Measurements from ENCODE around the gene OXSR1.
"Not testable (repeated sequence)": the region's sequence is repeated elsewhere in the genome, so short reads cannot be mapped to it uniquely, and the experiment has no call there.

The OXSR1 gene

GRCh38 chr3:38278841-38279240 lies 113.5 kb downstream of the OXSR1 start:
- no peak overlapping the region for H3K9ac ChIP-seq (ENCODE audit: low read length)
- no peak overlapping the region for H3K4me3 ChIP-seq (ENCODE audit: low read length)
- no peak overlapping the region for H3K27ac ChIP-seq (ENCODE audit: low read depth, low read length)
- H3K4me1 ChIP-seq (ENCODE audit: control insufficient read depth, insufficient read depth, low read length) = no peaks in the 10 kb centered on the region
- no peaks in the 10 kb centered on the region for H3K27me3 ChIP-seq (ENCODE audit: control insufficient read depth, insufficient read depth, low read length)
- no peaks in the 10 kb centered on the region for H3K36me3 ChIP-seq (ENCODE audit: control insufficient read depth, insufficient read depth, low read length)

GRCh38 chr3:38281895-38282686 lies 116.8 kb downstream of the OXSR1 start, which contains the start of gene SLC22A14:
SLC22A14 (plus strand) TSS chr3:38282294; CDS start chr3:38306027, 23,733 bp downstream.
- H3K4me1 ChIP-seq (ENCODE audit: control insufficient read depth, insufficient read depth, low read length) = no peaks in the 10 kb centered on the region
- H3K27me3 ChIP-seq (ENCODE audit: control insufficient read depth, insufficient read depth, low read length) = no peaks in the 10 kb centered on the region
- no peak within 1 kb of the TSS for H3K4me3 ChIP-seq (ENCODE audit: low read length)
- no peak within 1 kb of the TSS for H3K27ac ChIP-seq (ENCODE audit: low read depth, low read length)
- no peaks in the 10 kb centered on the region for H3K36me3 ChIP-seq (ENCODE audit: control insufficient read depth, insufficient read depth, low read length)
- H3K9ac ChIP-seq (ENCODE audit: low read length) = no peak within 1 kb of the TSS

- Histone ChIP-seq H3K4me3 (ENCODE audit: low read length) (no peak overlapping the region), H3K27me3 (ENCODE audit: control insufficient read depth, insufficient read depth, low read length) (no peaks in the 10 kb centered on the region), H3K9ac (ENCODE audit: low read length) (no peak overlapping the region), H3K36me3 (ENCODE audit: control insufficient read depth, insufficient read depth, low read length) (no peaks in the 10 kb centered on the region), H3K27ac (ENCODE audit: low read depth, low read length) (no peak overlapping the region), H3K4me1 (ENCODE audit: control insufficient read depth, insufficient read depth, low read length) (no peaks in the 10 kb centered on the region)
These were observed 118.7 kb downstream of the OXSR1 start for GRCh38 chr3:38283810-38284755.

- H3K4me1 ChIP-seq (ENCODE audit: control insufficient read depth, insufficient read depth, low read length) = no peaks in the 10 kb centered on the region
- no peaks in the 10 kb centered on the region for H3K36me3 ChIP-seq (ENCODE audit: control insufficient read depth, insufficient read depth, low read length)
- H3K9ac ChIP-seq (ENCODE audit: low read length) = no peak overlapping the region
- no peak overlapping the region for H3K4me3 ChIP-seq (ENCODE audit: low read length)
- H3K27ac ChIP-seq (ENCODE audit: low read depth, low read length) = no peak overlapping the region
- no peaks in the 10 kb centered on the region for H3K27me3 ChIP-seq (ENCODE audit: control insufficient read depth, insufficient read depth, low read length)
These were observed 119.4 kb downstream of the OXSR1 start for GRCh38 chr3:38284756-38285150.

GRCh38 chr3:38289286-38290217 lies 124.2 kb downstream of the OXSR1 start:
- not testable (repeated sequence) for H3K9ac ChIP-seq (ENCODE audit: low read length); H3K4me3 ChIP-seq (ENCODE audit: low read length); H3K4me1 ChIP-seq (ENCODE audit: control insufficient read depth, insufficient read depth, low read length); H3K27me3 ChIP-seq (ENCODE audit: control insufficient read depth, insufficient read depth, low read length); H3K36me3 ChIP-seq (ENCODE audit: control insufficient read depth, insufficient read depth, low read length); H3K27ac ChIP-seq (ENCODE audit: low read depth, low read length)

- H3K36me3 ChIP-seq (ENCODE audit: control insufficient read depth, insufficient read depth, low read length); H3K4me3 ChIP-seq (ENCODE audit: low read length); H3K4me1 ChIP-seq (ENCODE audit: control insufficient read depth, insufficient read depth, low read length); H3K27me3 ChIP-seq (ENCODE audit: control insufficient read depth, insufficient read depth, low read length); H3K27ac ChIP-seq (ENCODE audit: low read depth, low read length); H3K9ac ChIP-seq (ENCODE audit: low read length): not testable (repeated sequence)
These were observed 131.7 kb downstream of the OXSR1 start for GRCh38 chr3:38297053-38297452.

GRCh38 chr3:38297537-38297936 lies 132.2 kb downstream of the OXSR1 start:
- H3K4me3 ChIP-seq (ENCODE audit: low read length) = no peak overlapping the region
- no peak overlapping the region for H3K27ac ChIP-seq (ENCODE audit: low read depth, low read length)
- no peak overlapping the region for H3K9ac ChIP-seq (ENCODE audit: low read length)
- no peaks in the 10 kb centered on the region for H3K27me3 ChIP-seq (ENCODE audit: control insufficient read depth, insufficient read depth, low read length)
- no peaks in the 10 kb centered on the region for H3K4me1 ChIP-seq (ENCODE audit: control insufficient read depth, insufficient read depth, low read length)
- H3K36me3 ChIP-seq (ENCODE audit: control insufficient read depth, insufficient read depth, low read length) = no peaks in the 10 kb centered on the region

- Histone ChIP-seq H3K36me3 (ENCODE audit: control insufficient read depth, insufficient read depth, low read length) (no peaks in the 10 kb centered on the region), H3K9ac (ENCODE audit: low read length) (no peak overlapping the region), H3K27ac (ENCODE audit: low read depth, low read length) (no peak overlapping the region), H3K27me3 (ENCODE audit: control insufficient read depth, insufficient read depth, low read length) (no peaks in the 10 kb centered on the region), H3K4me1 (ENCODE audit: control insufficient read depth, insufficient read depth, low read length) (no peaks in the 10 kb centered on the region), H3K4me3 (ENCODE audit: low read length) (no peak overlapping the region)
These were observed 132.8 kb downstream of the OXSR1 start for GRCh38 chr3:38297947-38298711.
